Measurements from ENCODE around the gene OR5A1.
"Not testable (repeated sequence)": the region's sequence is repeated elsewhere in the genome, so short reads cannot be mapped to it uniquely, and the experiment has no call there.

The OR5A1 gene
- total RNA-seq, result 0 reads per million in 2 experiments

DNA sequence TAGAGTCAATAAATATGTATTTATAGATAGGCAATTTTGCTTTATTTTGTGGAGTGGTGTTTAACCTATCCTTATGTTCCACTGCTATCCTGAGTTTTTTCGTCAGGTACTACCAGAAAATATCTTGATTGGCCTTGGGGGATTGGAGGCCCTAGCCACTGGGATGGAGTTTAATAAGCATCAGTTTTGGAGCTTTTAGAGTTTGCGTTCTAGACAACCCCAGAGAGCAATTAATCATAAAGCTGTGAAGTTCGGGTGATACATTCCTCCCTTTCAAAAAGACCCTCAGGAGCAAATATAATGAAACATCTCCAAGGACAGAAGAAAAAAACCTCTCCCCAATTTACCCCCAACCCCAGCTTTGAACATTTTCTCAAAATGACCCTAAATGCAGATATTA, at the start of gene OR5A1:
Gene OR5A1, plus strand, starts transcription at position 301 of the 400 bp plus-strand sequence. CDS start 6,700 bp downstream, outside the sequence.
- no peak for DNase-seq (ENCODE audit: low read depth)

- no peak for DNase-seq (ENCODE audit: low read depth)
Measured at GRCh38 chr11:59394186-59394585, 42.1 kb upstream of the OR5A1 start.

- DNase-seq (ENCODE audit: low read depth), result no peak
Measured at GRCh38 chr11:59400461-59401261, 35.6 kb upstream of the OR5A1 start.

GRCh38 chr11:59401262-59401552, 35.1 kb upstream of the OR5A1 start:
- DNase-seq (ENCODE audit: low read depth), result no peak

DNA sequence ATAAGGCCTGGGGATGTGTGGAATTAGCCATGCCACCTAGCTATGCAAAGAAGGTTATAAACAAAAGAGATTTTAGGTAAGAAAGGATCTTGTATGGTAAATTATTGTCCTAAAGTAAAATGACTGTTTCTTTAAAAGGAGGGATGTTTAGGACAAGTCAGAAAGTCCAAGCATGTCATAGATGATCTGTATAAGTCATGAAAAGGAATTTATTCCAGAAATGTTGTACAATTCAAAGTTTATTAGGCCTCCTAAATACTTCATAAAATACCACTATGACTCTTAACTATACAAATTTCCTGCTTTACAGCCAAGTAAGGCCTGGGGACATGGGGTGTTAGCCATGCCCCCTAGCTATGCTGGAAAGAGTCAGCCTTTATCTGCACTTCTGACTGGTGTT, 32.7 kb upstream of the OR5A1 start:
- DNase-seq (ENCODE audit: low read depth), result no peak

DNA sequence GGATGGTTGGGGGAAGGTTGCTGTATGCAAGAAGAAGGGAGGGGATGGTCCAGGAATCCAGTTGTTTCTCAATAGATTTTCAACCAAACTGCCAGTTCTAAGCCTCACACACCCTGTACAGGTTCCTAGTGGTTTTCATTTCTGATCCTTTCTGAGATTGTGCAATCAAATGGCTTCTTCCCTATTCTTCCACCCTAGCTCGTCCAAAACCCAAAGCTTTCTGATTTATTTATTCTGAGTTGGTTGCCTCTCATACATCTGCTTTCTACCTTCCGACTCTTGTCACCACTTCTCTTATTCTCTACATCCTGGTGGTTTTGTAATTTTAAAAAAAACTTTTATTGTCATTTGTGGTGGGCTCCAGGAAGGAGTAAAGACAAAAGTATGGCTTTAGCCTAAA, 22.6 kb upstream of the OR5A1 start:
- DNase-seq (ENCODE audit: low read depth), result no peak

GRCh38 chr11:59415111-59415510, 21.2 kb upstream of the OR5A1 start:
- no peak for DNase-seq (ENCODE audit: low read depth)

DNA sequence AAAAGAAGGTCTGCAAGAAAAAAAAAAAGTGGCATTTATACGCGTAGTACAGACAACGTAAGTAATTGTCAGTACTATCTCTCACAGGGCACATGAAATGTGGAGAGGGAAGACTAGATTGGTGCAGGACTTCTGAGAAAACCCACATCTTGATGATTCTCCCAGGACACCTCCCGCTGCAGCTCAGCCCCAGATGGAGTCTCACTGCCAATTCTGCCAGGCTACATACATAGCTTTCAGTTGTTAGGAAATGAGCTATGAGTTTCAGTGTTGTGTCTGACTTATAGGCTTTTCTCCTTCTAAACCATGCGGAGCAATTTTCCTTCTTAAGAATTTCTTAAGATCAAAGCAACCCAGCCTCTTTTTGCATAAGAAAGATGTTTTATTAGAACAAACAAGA, 19.7 kb upstream of the OR5A1 start:
- no peak for DNase-seq (ENCODE audit: low read depth)

GRCh38 chr11:59417023-59417422, 19.2 kb upstream of the OR5A1 start:
- no peak for DNase-seq (ENCODE audit: low read depth)

GRCh38 chr11:59418156-59418555, 18.1 kb upstream of the OR5A1 start:
- no peak for DNase-seq (ENCODE audit: low read depth)

DNA sequence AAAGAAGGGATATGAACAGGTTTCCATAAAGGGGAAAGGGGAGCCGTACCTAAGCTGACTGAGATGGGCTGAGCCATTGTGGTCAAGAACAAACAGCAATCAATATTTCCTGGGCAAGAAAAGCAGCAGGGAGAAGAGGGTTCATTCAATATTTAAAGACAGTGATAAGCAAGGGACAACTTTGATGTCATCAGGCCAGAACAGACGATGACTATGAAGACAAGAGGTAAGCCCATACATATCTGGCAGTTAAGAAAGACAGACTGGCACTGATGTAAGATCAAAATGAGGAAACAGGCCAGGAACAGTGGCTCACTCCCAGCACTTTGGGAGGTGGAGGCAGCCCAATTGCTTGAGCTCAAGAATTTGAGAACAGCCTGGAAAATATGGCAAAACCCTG, 12.4 kb upstream of the OR5A1 start:
- no peak for DNase-seq (ENCODE audit: low read depth)

- DNase-seq (ENCODE audit: low read depth), result no peak
Measured at GRCh38 chr11:59425131-59425530, 11.1 kb upstream of the OR5A1 start.

- DNase-seq (ENCODE audit: low read depth), result no peak
Measured at GRCh38 chr11:59426361-59427067, 9.8 kb upstream of the OR5A1 start, which contains the start of gene OR5A2. OR5A2 (minus strand) TSS chr11:59426413; CDS start chr11:59422953, 3,460 bp downstream.

DNA sequence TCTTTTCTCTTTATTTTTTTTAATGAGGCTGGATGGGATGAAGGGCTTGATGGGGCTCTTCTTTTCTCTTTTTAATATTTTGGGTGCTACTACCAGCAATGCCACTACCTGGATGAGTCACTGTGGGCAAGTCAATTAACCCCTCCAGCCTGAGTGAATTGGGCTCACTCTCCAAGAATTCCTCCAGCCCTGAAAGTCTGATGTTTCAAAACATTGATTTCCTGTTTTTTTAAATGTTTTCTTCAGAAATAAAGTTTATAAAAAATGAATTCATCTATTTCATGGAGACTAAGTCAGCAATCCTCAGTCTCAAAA, 9.2 kb upstream of the OR5A1 start:
- DNase-seq (ENCODE audit: low read depth), result no peak

DNA sequence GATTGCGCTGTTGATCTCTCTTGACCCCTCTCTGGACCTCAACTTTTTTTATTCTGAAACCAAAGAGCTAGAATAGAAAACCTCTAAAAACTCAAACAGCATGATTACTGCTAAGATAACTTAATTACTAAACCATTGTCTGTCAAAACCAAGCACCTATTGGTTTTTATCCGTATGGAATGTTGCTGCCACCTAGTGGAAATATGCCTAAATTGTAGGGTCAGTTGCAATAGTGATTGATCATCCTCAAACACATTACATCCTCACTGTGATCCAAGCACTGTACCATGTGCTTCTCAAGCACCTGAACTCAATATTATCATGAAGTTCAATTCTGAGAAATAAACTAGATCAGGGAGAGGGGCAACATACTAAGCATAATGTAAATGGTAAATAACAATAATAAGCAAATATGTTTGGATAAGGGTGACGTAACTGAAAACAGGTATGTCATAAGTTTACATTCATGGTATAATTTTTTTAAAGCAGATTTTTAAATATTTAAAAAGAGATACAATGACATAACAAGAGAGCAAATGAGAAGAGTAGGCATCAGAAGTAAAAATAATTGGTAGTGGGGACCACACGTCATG, 6.2 kb upstream of the OR5A1 start:
- peak; percentile 9 for DNase-seq (ENCODE audit: low read depth)

GRCh38 chr11:59437770-59438169, 1.5 kb downstream of the OR5A1 start:
- no peak for DNase-seq (ENCODE audit: low read depth)

DNA sequence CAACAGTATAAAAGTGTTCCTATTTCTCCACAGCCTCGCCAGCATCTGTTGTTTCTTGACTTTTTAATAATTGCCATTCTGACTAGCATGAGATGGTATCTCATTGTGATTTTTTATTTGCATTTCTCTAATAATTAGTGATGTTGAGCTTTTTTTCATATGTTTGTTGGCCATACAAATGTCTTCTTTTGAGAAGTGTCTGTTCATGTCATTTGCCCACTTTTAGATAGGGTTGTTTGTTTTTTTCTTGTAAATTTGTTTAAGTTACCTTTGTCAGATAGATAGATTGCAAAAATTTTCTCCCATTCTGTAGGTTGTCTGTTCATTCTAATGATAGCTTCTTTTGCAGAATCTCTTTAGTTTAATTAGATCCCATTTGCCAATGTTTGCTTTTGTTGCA, 9.4 kb downstream of the OR5A1 start:
- not testable (repeated sequence) for DNase-seq (ENCODE audit: low read depth)

- DNase-seq (ENCODE audit: low read depth), result no peak
Measured at GRCh38 chr11:59448484-59448883, 12.2 kb downstream of the OR5A1 start.

DNA sequence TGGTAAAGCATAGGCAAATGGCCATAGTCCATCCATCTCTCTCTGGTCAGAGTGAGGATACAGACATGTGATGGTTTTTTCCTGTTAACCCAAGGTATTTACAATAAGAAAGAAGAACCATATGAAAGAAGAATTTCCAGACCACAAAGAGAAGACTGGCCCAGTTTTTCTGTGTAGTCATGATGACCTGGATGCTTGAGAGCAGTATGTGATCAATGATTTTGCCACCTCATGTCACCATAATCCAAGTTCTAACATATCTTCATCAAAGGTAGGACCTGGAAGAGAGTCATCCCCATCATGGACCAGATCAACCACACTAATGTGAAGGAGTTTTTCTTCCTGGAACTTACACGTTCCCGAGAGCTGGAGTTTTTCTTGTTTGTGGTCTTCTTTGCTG, 20.4 kb downstream of the OR5A1 start, which contains the start of gene OR4D6:
Gene OR4D6, plus strand, starts transcription at position 301 of the 400 bp plus-strand sequence. Its CDS starts 0 bp downstream, at position 301.
- no peak for DNase-seq (ENCODE audit: low read depth)

GRCh38 chr11:59459916-59460315, 23.6 kb downstream of the OR5A1 start:
- no peak for DNase-seq (ENCODE audit: low read depth)

DNA sequence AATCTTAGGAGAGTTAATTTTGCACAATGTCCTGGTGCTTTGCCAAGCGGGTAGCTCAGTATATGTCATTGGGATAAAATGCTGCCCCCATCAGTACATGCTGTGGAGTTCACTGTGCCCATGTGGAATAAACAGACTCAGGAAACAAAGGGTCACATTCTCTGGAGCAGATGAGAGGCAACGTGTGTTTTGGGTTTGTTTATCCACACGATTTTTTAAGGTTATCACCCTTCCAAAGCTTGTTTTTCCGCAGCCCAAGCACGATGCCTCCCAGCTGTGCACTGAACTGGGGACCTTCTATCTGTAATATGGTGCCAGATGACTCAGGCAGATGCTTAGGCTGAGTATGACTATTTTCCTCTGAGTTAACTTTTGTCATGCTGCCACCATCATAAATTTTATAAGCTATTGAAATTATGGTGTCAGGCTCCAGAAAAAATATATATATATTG, 26.9 kb downstream of the OR5A1 start:
- no peak for DNase-seq (ENCODE audit: low read depth)

- no peak for DNase-seq (ENCODE audit: low read depth)
Measured at GRCh38 chr11:59473015-59473414, 36.7 kb downstream of the OR5A1 start, which contains the start of gene OR4D10. OR4D10 (plus strand) TSS chr11:59473315; CDS start chr11:59477430, 4,115 bp downstream.

- DNase-seq (ENCODE audit: low read depth), result no peak
Measured at GRCh38 chr11:59475176-59475575, 38.9 kb downstream of the OR5A1 start.
